Spleen (tissue), 7 donors: Measurements from ENCODE around the gene PVR.

Experiments
- CTCF ChIP-seq, 11 experiments: fragments of 200-600 bp in 7 of 11; fragments of 450-650 bp in 4 of 11; sonication (generic) in 4 of 11; IDR thresholded peaks in 8 of 11; conservative IDR thresholded peaks in 3 of 11; 1 replicate in 7 of 11; 2 replicates in 4 of 11; pipeline versions ENCODE4 v1.4.0 to v1.8.0; 2016 to 2021; ENCODE audit warnings: antibody characterized with exemption in 11 of 11, inconsistent platforms in 4 of 11, mild to moderate bottlenecking in 1 of 11
- POLR2AphosphoS5 ChIP-seq, 3 donors: sonication (generic); formaldehyde crosslinking; IDR thresholded peaks; one replicate each; pipeline ENCODE4 v1.5.1; 2017; ENCODE audit warnings: antibody characterized with exemption in 3 of 3
- donor health status: DM: no; HTN: no; CAD: no; lungs with moderate emphysema.
- donor health status: DM: no; HTN: no; CAD: no.
- donor health status: DM: no; HTN: no; CAD: no.

DNA sequence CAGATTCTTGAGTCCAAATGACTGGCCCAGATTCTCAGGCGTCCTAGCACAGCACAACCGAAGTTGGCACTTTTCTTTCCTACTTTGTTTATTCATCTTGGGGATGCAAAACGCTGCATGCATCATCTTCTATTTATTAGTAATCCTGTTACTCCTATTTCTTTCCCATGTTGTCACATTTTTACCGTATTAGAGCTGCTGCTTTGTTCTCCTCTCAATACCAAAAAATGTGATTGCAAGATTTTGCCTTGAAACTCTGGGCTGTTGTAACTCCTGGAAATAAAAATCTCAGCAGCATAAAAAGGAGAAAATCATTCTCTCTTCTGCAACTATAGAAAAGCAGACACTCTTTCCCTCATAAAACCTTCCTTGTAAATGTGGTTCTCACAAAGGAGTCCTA is 43.2 kb upstream of the PVR start:
- no peak for TF ChIP-seq POLR2AphosphoS5 (IDR thresholded peaks at IDR 0.05)
- no peak for TF ChIP-seq CTCF (IDR thresholded peaks at IDR 0.05 in 8 of 11, conservative IDR thresholded peaks at IDR 0.05 in 3 of 11)
